Activated CD4-positive, CD25-positive, alpha-beta regulatory T cell treated with anti-CD3 and anti-CD28 coated beads, Interleukin-2, amount 50 U/mL, for 72 hours (primary cell): ENCODE data around the gene MCOLN3.
"Not testable (repeated sequence)": the region's sequence is repeated elsewhere in the genome, so short reads cannot be mapped to it uniquely, and the experiment has no call there.

ENCODE experiments used
- DNase-seq: peaks from one replicate; pipeline ENCODE4 v3.0.0; 2021

MCOLN3 gene

DNA sequence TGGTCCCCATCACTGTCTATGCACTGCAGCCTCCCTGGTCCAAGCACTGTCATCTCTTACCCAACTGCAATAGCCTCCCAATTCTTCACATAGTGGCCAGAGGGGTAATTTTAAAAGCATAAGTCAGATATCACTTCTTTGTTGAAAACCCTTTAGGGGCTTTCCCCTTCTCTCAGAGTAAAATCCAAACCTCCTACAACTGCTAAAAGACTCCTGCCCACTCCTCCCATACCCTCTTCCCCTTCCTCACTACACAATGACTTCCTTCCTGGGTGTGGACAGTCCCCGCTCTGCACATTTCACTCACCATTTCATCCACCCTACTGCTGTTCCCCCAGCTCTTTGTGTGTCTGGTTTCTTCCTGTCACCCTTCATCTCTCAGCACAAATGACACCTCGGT lies 59.7 kb downstream of the MCOLN3 start:
- DNase-seq = no peak

DNA sequence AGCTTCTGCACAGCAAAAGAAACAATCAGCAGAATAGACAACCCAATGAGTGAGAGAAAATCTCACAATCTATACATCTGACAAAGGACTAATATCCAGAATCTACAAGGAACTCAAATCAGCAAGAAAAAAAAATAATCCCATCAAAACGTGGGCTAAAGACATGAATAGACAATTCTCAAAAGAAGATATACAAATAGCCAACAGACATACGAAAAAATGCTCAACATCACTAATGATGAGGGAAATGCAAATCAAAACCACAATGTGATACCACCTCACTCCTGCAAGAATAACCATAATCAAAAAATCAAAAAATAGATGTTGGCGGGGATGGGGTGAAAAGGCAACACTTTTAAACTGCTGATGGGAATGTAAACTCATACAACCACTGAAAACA lies 61.7 kb downstream of the MCOLN3 start:
- DNase-seq = not testable (repeated sequence)

DNA sequence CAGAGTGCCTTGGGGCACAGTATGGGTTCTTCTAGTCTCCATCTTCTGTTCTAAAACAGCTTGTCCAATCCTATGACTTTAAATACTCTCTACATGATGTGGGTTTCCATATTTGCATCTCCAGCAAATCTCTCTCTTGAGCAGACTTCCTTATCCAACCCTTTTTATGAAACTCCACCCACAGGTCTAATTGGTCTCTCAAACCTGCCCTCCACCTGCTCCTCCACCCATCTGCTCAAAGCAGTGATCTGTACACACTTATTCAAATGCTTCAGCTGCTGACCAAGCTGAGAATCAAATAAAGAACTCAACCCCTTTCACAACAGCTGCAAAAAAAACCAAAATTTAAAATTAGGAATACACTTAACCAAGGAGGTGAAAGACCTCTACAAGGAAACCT lies 62.9 kb downstream of the MCOLN3 start:
- no peak for DNase-seq

DNA sequence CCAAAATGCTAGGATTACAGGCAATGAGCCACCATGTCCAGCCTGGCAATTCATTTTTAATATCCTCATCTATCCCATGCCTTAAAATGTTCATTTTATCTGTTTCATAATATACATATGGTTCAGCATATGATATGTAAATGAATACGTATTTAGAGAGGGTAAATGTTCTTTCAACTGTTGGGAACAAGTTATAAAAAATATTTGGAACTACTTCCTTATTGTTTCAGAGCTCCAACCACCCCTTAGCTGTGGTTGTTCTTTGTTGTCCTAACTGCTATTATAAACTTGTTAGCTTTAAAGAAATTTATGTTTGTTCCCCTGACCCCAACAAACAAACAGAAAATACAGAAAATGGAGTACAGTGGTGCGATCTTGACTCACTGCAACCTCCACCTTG lies 65.9 kb downstream of the MCOLN3 start:
- no peak for DNase-seq

DNA sequence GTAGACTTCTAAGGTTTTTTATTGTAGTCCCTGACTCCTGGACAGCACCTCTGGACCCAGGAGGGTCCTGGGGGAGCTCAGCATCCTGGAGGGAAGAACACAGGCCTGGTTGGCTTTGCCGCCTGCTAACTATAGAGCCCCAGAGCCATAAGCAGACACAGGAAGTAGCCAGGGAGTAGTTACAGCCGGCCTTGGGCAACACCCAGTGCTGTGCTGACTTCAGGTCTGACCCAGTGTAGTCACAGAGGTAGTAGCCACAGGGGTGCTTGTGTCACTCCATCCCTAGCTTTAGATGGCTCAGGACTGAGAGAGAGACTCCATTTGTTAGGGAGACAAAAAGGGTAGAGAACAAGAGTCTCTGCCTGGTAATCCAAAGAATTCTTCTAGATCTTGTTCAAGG lies 73.3 kb downstream of the MCOLN3 start:
- DNase-seq = no peak

DNA sequence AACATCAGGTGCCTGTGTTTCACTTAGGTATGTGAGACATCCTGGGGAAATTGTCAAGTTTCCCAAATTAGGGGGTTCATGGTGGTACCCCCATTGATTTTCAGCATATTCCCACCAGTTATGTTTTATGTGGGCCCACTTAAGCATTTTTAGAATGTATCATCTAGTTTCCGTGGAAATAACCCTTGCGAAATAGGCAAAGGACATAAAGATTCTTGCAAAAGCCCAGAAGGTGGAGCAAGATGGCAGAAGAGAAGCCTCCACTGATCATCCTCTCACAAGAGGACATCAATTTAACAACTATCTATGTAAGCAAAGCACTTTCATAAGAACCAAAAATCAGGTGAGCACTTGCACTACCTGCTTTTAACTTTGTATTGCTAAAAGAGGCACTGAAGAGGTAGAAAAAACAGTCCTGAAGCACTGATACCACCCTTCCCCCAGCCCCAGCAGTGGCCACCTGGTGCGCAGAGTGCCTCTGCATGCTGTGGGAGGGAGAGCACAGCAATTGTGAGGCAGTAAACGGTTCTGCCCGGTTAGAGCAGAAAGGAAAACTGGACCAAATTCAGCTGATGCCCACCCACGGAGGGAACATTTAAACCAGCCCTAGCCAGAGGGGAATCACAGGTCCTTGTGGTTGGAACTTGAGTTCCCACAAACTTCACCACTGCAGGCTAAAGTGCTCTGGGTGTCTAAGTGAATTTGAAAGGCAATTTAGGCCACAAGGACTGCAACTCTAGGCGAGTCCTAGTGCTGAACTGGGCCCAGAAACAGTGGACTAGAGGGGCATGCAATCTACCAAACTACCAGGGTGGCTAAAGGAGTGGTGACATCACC lies 74.6 kb downstream of the MCOLN3 start:
- DNase-seq = no peak

DNA sequence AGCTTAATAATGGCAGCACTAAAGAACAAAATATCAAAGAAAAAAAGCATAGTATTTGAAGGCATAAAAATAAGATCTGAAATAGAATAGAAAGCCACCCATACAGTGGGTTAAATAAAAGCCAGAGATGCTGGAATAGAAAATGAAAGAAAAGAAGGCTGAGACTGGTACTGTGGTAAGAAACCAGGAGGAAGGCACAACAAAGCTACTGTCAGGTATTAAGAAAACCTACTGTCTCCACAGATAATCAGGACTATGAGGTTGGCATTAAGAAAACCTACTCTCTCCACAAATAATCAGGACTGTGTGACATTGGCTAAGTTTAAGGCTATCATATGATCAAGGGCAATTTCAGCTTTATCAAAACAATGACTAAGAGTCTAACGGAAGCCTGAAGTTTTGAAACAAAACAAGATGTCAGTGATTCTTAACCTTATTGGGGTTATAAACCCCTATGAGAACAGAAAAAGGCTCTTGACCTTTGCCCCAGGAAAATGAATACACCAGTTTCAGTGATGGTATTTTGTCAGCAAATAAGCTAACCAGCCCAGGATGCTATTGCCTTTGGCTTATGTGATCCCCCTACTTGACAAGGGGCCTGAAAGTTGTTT lies 75.8 kb downstream of the MCOLN3 start:
- DNase-seq = no peak

DNA sequence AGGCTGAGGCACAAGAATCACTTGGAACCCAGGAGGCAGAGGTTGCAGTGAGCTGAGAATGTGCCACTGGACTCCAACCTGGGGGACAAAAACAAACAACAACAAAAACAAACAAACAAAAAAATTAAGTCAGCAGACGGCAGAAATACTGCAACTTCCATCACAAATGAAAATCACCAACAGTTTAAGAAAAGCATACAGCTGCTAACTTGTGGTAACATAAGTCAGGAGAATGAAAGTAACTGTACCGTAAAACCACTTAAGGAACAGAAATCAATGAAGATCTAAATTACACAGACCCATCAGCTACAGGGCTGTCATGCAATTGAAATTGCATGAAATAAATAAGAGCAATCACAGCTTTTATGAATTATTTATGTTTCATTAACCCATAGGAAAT lies 76.3 kb downstream of the MCOLN3 start:
- DNase-seq = no peak

DNA sequence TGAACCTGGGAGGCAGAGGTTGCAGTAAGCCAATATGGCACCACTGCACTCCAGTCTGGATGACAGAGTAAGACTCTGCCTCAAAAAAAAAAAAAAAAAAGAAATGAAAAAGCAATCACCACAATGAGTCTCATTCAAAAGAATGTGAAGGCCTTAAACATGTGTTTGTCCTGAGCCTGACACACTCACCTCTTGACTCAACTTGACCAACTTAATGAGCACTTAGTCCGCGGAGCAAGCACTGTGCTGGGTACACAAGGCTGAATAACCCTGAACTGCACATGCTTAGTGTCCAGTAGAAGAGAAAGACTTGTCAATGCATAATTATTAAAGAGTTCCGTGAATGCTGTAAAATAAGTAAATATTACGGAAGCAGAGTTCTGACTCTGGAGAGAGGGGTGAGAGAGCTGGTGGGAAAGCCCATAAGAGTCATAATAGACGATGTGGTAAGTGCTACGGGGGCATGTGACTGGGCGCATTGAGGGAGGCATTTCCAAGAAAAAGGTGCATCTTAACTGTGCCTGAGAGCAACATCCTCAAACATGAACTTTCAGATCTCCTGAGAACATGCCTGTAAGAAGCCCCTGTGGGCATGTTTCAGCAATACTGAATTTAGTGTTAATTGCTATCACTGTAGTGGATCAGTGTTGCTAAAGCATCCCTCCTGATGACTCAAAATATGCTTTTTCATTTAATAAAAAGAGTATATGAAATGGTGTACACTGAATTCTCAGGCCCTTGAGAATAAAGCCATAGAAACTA lies 78.6 kb downstream of the MCOLN3 start:
- no peak for DNase-seq

DNA sequence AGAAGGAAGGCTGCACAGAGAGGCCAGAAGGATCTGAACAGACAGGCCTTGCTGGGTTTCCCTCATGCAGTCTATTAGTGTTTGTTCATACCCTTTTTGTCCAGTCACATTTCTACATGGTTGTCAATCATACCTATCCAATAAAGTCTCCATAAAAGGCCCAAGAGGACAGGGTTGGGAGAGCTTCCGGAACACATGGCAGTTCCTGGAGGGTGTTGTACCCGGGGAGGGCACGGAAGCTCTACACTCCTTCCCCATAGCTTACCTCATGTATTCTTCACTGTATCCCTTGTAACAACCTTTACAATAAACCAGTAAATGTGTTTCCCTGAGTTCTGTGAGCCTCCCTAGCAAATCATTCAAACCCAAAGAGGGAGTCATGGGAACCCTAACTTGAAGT lies 79.4 kb downstream of the MCOLN3 start:
- DNase-seq = no peak

DNA sequence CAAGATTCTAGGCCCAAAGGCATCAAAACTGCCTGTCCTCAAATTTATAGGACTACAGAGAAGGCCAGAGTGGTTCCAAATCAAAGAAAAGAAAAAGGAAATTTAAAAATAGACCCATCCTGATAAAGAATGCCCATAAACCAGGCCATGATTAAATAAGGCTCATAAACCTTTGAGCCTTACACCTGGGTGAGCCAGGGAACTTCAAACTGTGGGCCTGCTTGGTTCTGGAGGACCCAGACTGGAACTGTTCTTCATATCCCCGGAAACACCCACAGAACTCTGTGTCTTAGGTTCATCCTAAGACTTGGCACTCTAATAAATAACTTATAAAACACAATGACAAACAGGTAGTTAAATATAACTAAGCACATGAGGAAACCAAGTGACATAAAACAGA lies 80.2 kb downstream of the MCOLN3 start:
- no peak for DNase-seq
